ENCODE measurements around the gene DNAJC30.

DNA sequence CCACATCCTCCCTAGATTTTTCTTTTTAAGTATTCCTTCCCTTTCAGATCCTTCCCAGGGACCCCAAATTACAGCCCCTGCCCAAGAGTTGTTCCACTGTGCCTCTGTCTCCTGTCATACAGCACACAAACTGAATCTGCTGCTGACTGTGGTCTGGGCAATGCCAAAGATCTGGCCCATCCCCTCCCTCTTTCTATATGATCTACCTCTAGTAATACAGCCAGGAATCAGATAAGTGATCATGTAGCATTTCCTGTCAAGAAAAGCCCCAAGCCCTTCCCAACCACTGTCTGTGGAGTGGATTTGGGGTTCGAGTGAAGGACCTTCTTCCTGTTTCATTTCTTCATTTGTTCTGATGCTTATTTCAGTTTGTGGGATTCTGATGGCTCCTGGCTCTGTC lies 29.5 kb upstream of the DNAJC30 start:
- TF ChIP-seq CTCF (IDR thresholded peaks at IDR 0.05), result no peak
- TF ChIP-seq POLR2A (IDR thresholded peaks at IDR 0.05), result no peak
